ENCODE results near the gene CALN1. TPM values are rescaled to one million over a fixed set of nuclear protein-coding genes. Genes with fewer than 3 reads are reported as not detected.

The CALN1 gene
- total and polyA plus RNA-seq, 12 donors = not detected

GRCh38 chr7:72411419-72411818 lies 719 bp downstream of the CALN1 start:
- Histone ChIP-seq H3K27me3 (peaks cover 0 to 5% (median 0%) of the 10 kb centered on the region in 7 donors), H3K4me3 (no peak overlapping the region), H3K27ac (no peak overlapping the region), H3K9me3 (peaks cover 0 to 4% (median 0%) of the 10 kb centered on the region in 11 donors), H3K36me3 (no peaks in the 10 kb centered on the region), H3K4me1 (no peaks in the 10 kb centered on the region)
- DNase-seq (no peak), ATAC-seq (no peak)
- no peak for TF ChIP-seq CTCF (IDR thresholded peaks at IDR 0.05)
- intact Hi-C loops (cut with DNase I) = no loop called here
- 72 to 79% methylated on average over 4 of the region's 4 CpGs for WGBS, 2 donors

- no peak for DNase-seq
- Histone ChIP-seq H3K4me1 (peaks cover 0 to 6% (median 0%) of the 10 kb centered on the region in 9 donors), H3K27ac (no peak overlapping the region), H3K9me3 (peaks cover 0 to 4% (median 0%) of the 10 kb centered on the region in 11 donors), H3K4me3 (no peak overlapping the region), H3K36me3 (no peaks in the 10 kb centered on the region), H3K27me3 (peaks cover 0 to 5% (median 0%) of the 10 kb centered on the region in 7 donors)
- no peak for ATAC-seq
- WGBS, 2 donors = 49 to 56% methylated on average over 3 of the region's 3 CpGs
- TF ChIP-seq CTCF (IDR thresholded peaks at IDR 0.05) = no peak
- intact Hi-C loops (cut with DNase I) = no loop called here
These were observed 2.5 kb downstream of the CALN1 start for GRCh38 chr7:72409638-72410015.

GRCh38 chr7:72408966-72409637 lies 3.0 kb downstream of the CALN1 start:
- no peak for DNase-seq
- 94 to 96% methylated on average over 11 of the region's 11 CpGs for WGBS, 2 donors
- no peak for ATAC-seq

GRCh38 chr7:72406820-72407403 lies 5.2 kb downstream of the CALN1 start:
- ATAC-seq = no peak
- DNase-seq = no peak
- intact Hi-C loops (cut with DNase I) = no loop called here

More at GRCh38 chr7:72408966-72409637, 3.0 kb downstream of the CALN1 start:
- peaks cover 0 to 5% (median 0%) of the 10 kb centered on the region in 7 donors for H3K27me3 ChIP-seq
- H3K4me3 ChIP-seq = no peak overlapping the region
- peaks cover 0 to 4% (median 0%) of the 10 kb centered on the region in 11 donors for H3K9me3 ChIP-seq
- intact Hi-C loops (cut with DNase I) = no loop called here
- no peak overlapping the region for H3K27ac ChIP-seq
- H3K36me3 ChIP-seq = no peaks in the 10 kb centered on the region
- TF ChIP-seq CTCF (IDR thresholded peaks at IDR 0.05) = no peak
- peaks cover 0 to 6% (median 0%) of the 10 kb centered on the region in 9 donors for H3K4me1 ChIP-seq

More at GRCh38 chr7:72406820-72407403, 5.2 kb downstream of the CALN1 start:
- H3K27me3 ChIP-seq = peaks cover 0 to 5% (median 0%) of the 10 kb centered on the region in 7 donors
- H3K9me3 ChIP-seq = peaks cover 0 to 1% (median 0%) of the 10 kb centered on the region in 11 donors
- 85 to 86% methylated on average over 4 of the region's 4 CpGs for WGBS, 2 donors
- H3K27ac ChIP-seq = no peak overlapping the region
- peaks cover 0 to 6% (median 0%) of the 10 kb centered on the region in 9 donors for H3K4me1 ChIP-seq
- TF ChIP-seq CTCF (IDR thresholded peaks at IDR 0.05) = no peak
- no peaks in the 10 kb centered on the region for H3K36me3 ChIP-seq
- H3K4me3 ChIP-seq = no peak overlapping the region

Measured in heart right ventricle (tissue), 16 donors.